Measurements from ENCODE around the gene ZKSCAN7. TPM values are rescaled to one million over a fixed set of nuclear protein-coding genes. Genes with fewer than 3 reads are reported as not detected.

ZKSCAN7 gene
- 2.2 TPM for total RNA-seq (ENCODE audit: unreplicated experiment)
- long read RNA-seq, result 0 reads

DNA sequence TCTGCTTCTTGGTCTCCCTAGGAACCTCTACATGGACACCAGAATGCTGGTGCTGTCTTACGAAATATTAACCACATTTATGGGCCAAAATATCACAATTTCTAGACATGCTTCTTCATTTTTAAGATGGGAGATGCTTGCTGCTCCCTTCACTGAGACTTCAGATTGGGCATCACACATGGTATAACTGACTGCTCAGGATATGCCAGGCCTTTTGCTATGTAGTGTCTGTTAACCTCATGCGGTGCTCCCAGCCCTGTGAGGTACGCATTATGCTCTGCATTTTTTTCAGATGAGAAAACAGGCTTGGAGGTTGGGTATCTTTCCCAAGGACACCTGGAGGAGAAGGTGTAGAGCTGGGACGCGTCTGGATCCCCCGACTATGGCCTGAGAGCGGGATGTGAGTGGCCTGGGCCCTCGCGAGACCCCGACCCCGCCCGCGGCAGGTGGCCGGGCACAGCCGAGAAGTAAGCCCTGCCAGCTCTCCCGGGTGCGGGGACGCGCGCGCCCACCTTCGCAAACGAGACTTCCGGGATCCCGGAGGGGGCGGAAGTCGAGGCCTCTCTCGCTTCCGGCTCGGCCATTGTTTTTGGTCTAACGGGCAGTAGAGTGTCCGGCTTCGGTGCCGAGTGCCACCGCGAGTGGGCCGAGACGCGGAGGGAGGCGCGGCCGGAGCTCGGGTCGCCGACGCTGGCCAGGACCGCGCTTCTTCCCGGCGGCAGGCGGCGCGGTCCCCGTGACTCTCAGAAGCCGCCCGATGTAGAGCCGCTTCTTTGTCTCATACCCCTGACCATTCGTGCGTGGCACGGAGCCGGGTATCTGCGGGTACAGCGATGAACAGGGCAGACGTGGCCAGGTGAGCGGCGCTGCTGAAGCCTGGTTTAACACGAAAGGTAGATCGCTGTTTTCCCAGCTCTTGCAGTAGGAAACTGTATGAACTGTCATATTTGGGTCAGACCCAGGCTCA, at the start of gene ZKSCAN7:
TSS of gene ZKSCAN7 (plus strand) at position 568 of the 967 bp plus-strand sequence. CDS start 1,855 bp downstream, outside the sequence.
- TF ChIP-seq, protein P1, sequence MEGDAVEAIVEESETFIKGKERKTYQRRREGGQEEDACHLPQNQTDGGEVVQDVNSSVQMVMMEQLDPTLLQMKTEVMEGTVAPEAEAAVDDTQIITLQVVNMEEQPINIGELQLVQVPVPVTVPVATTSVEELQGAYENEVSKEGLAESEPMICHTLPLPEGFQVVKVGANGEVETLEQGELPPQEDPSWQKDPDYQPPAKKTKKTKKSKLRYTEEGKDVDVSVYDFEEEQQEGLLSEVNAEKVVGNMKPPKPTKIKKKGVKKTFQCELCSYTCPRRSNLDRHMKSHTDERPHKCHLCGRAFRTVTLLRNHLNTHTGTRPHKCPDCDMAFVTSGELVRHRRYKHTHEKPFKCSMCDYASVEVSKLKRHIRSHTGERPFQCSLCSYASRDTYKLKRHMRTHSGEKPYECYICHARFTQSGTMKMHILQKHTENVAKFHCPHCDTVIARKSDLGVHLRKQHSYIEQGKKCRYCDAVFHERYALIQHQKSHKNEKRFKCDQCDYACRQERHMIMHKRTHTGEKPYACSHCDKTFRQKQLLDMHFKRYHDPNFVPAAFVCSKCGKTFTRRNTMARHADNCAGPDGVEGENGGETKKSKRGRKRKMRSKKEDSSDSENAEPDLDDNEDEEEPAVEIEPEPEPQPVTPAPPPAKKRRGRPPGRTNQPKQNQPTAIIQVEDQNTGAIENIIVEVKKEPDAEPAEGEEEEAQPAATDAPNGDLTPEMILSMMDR (IDR thresholded peaks at IDR 0.05; ENCODE audit: unreplicated experiment), result no peak
- Mint-ChIP-seq H3K4me3 (ENCODE audit: unreplicated experiment) (peak within 1 kb of the TSS; percentile 87), H3K27me3 (ENCODE audit: unreplicated experiment) (peaks cover 7% of the 10 kb centered on the region), H3K4me1 (ENCODE audit: unreplicated experiment) (peaks cover 22% of the 10 kb centered on the region), H3K27ac (ENCODE audit: unreplicated experiment) (peak within 1 kb of the TSS; percentile 94), H3K9me3 (ENCODE audit: unreplicated experiment) (no peaks in the 10 kb centered on the region), H3K36me3 (ENCODE audit: low read depth, unreplicated experiment) (peaks cover 20% of the 10 kb centered on the region)
- peak; percentile 70 for DNase-seq (ENCODE audit: low spot score)

DNA sequence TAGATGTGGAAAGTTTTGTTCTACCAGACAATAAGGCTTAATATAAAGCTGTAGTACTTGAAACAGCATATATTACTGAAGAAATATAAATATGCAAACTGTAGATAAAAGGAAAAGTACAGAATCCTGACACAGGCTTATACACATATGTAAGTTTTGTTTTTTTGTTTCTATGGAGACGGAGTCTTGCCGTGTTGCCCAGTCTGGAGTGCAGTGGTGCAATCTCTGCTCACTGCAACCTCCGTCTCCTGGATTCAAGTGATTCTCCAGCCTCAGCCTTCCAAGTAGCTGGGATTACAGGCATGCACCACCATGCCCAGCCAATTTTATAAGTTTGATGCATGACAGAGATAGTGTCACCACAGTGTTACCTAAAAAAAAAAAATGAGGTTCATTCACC, 48.4 kb upstream of the ZKSCAN7 start:
- TF ChIP-seq, protein P1 (IDR thresholded peaks at IDR 0.05; ENCODE audit: unreplicated experiment), result no peak
- H3K4me3 Mint-ChIP-seq (ENCODE audit: unreplicated experiment), result peak overlapping the region; percentile 54
- H3K4me1 Mint-ChIP-seq (ENCODE audit: unreplicated experiment), result peaks cover 20% of the 10 kb centered on the region
- peaks cover 30% of the 10 kb centered on the region for H3K36me3 Mint-ChIP-seq (ENCODE audit: low read depth, unreplicated experiment)
- no peak for DNase-seq (ENCODE audit: low spot score)
- no peak overlapping the region for H3K27ac Mint-ChIP-seq (ENCODE audit: unreplicated experiment)
- no peaks in the 10 kb centered on the region for H3K9me3 Mint-ChIP-seq (ENCODE audit: unreplicated experiment)
- peaks cover 7% of the 10 kb centered on the region for H3K27me3 Mint-ChIP-seq (ENCODE audit: unreplicated experiment)

DNA sequence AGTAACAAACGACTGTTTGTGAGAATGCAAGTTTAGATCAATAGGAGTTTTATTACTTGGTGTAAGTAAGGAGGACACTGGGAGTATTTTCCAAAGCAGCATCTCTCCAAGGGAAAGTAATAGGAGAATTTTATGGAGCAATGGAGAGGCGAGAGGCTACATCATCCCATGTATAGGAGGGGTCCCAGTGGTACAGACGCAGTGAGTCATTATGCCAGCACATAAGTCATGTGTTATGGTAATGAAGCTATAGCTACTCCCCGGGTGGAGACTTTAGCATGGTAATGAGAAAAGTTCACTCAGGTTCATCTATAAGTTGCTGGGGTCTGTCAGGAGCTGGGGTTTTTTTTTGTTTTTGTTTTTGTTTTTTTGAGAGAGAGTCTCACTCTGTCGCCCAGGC, 48.0 kb upstream of the ZKSCAN7 start:
- Mint-ChIP-seq H3K27me3 (ENCODE audit: unreplicated experiment) (peaks cover 7% of the 10 kb centered on the region), H3K27ac (ENCODE audit: unreplicated experiment) (no peak overlapping the region), H3K36me3 (ENCODE audit: low read depth, unreplicated experiment) (peaks cover 26% of the 10 kb centered on the region), H3K9me3 (ENCODE audit: unreplicated experiment) (no peaks in the 10 kb centered on the region), H3K4me1 (ENCODE audit: unreplicated experiment) (peaks cover 24% of the 10 kb centered on the region), H3K4me3 (ENCODE audit: unreplicated experiment) (peak overlapping the region; percentile 54)
- DNase-seq (ENCODE audit: low spot score), result no peak
- TF ChIP-seq, protein P1 (IDR thresholded peaks at IDR 0.05; ENCODE audit: unreplicated experiment), result no peak

DNA sequence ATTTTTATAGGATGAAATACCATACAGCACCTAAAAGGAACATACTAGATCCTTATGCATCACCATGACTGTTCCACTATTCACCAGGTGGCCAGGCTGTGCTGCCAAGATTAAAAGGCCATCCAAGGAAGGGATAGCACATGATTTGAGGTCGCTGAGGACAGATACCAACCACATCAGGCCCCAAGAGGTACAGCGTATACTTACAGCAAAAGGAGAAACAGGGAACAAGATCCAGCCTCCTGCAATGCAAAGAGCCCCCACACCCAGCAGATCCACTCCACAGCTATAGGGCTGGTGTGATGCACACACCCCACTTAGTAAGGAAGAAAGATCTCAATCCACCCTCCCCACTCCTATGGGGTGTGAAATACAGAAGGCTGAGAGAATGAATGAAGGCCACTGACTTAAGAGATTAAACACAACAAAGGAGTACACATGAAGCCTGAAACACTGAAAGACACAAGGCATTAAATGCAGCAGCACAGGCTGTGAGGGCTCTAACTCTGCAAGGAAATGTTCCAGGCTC, 45.5 kb upstream of the ZKSCAN7 start:
- Mint-ChIP-seq H3K4me1 (ENCODE audit: unreplicated experiment) (peaks cover 33% of the 10 kb centered on the region), H3K27me3 (ENCODE audit: unreplicated experiment) (peaks cover 5% of the 10 kb centered on the region), H3K27ac (ENCODE audit: unreplicated experiment) (no peak overlapping the region), H3K4me3 (ENCODE audit: unreplicated experiment) (peak overlapping the region; percentile 94), H3K9me3 (ENCODE audit: unreplicated experiment) (no peaks in the 10 kb centered on the region), H3K36me3 (ENCODE audit: low read depth, unreplicated experiment) (peaks cover 13% of the 10 kb centered on the region)
- TF ChIP-seq, protein P1 (IDR thresholded peaks at IDR 0.05; ENCODE audit: unreplicated experiment), result no peak
- no peak for DNase-seq (ENCODE audit: low spot score)

DNA sequence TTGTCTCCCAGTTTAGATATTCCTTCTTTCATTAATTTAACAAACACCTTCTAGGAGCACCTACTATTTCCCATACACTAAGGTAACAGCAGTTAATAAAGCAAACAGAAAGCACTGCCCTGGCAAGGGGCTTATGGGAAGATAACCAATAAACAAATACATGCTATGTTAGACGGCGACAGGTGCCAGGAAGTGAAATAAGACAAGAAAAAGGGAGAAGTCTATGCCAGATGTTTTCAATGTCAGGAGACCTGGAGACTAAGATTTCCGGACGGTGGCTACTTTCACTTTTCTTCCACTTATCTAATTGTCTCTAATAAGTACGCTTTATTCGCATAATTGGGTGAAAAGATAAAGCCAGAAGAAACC, 45.0 kb upstream of the ZKSCAN7 start:
- TF ChIP-seq, protein P1 (IDR thresholded peaks at IDR 0.05; ENCODE audit: unreplicated experiment), result no peak
- DNase-seq (ENCODE audit: low spot score), result no peak
- peaks cover 33% of the 10 kb centered on the region for H3K4me1 Mint-ChIP-seq (ENCODE audit: unreplicated experiment)
- peaks cover 5% of the 10 kb centered on the region for H3K27me3 Mint-ChIP-seq (ENCODE audit: unreplicated experiment)
- H3K27ac Mint-ChIP-seq (ENCODE audit: unreplicated experiment), result no peak overlapping the region
- peak overlapping the region; percentile 94 for H3K4me3 Mint-ChIP-seq (ENCODE audit: unreplicated experiment)
- H3K36me3 Mint-ChIP-seq (ENCODE audit: low read depth, unreplicated experiment), result peaks cover 13% of the 10 kb centered on the region
- H3K9me3 Mint-ChIP-seq (ENCODE audit: unreplicated experiment), result no peaks in the 10 kb centered on the region

Measured in endothelial cell (in vitro differentiated cells).